ENCODE data around the gene CALML4. TPM values are rescaled to one million over a fixed set of nuclear protein-coding genes. Genes with fewer than 3 reads are reported as not detected.

CALML4 gene
- total RNA-seq, 3 donors from 2014 or later = 5.3 to 7.9 (median 6.0) TPM

- intact Hi-C loops (cut with DNase I; ENCODE audit: low total_unique reads) = no loop called here
- Histone ChIP-seq H3K4me3 (no peak overlapping the region), H3K27me3 (no peaks in the 10 kb centered on the region), H3K9me3 (no peaks in the 10 kb centered on the region), H3K36me3 (no peaks in the 10 kb centered on the region), H3K4me1 (peaks cover 0 to 2% of the 10 kb centered on the region in 2 donors), H3K27ac (no peak overlapping the region)
- no peak for DNase-seq (ENCODE audit: low spot score in 2 of 2)
- TF ChIP-seq, protein P1, sequence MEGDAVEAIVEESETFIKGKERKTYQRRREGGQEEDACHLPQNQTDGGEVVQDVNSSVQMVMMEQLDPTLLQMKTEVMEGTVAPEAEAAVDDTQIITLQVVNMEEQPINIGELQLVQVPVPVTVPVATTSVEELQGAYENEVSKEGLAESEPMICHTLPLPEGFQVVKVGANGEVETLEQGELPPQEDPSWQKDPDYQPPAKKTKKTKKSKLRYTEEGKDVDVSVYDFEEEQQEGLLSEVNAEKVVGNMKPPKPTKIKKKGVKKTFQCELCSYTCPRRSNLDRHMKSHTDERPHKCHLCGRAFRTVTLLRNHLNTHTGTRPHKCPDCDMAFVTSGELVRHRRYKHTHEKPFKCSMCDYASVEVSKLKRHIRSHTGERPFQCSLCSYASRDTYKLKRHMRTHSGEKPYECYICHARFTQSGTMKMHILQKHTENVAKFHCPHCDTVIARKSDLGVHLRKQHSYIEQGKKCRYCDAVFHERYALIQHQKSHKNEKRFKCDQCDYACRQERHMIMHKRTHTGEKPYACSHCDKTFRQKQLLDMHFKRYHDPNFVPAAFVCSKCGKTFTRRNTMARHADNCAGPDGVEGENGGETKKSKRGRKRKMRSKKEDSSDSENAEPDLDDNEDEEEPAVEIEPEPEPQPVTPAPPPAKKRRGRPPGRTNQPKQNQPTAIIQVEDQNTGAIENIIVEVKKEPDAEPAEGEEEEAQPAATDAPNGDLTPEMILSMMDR (IDR thresholded peaks at IDR 0.05) = no peak
- no peak for TF ChIP-seq POLR2A (IDR thresholded peaks at IDR 0.05)
- TF ChIP-seq POLR2AphosphoS5 (IDR thresholded peaks at IDR 0.05) = no peak
Measured at GRCh38 chr15:68199340-68199739, 5.8 kb downstream of the CALML4 start.

DNA sequence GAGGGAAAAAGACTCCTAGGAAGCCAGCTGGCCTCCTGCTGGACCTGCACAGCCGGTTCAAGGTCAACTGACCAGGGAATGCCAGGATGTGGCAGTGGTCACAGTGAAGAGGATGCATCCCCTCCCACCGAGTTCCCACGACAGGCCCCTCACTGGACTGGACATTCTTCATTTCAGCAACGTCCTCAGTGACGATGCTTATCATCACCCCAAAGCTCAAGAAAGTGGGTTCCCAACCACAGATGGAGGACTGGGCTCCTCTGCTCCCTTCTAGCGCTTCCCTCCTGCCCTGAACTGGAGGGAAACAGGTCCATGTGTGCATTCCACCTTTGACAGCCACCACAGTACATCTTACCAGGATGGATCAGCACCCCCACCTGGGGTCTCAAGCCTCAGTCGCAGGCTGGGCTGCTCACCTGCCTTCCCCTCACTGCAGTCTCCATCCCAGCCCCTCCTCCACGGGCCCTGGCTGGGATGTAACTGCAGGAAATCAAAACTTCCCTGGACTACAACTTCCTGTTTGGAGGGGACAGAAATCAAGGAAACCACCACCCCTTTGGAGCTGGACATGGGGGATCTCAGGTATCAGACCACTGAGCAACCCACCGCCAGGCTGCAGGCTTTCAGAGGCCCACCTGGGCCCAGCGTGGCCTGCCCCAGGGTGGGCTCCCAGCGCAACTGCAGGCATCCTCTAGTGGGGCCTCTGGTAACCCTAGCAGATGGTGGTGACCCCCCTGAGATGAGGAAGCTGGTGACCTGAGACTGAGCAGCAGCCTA lies 7.3 kb downstream of the CALML4 start:
- H3K4me3 ChIP-seq = no peak overlapping the region
- TF ChIP-seq POLR2A (IDR thresholded peaks at IDR 0.05) (no peak), POLR2AphosphoS5 (IDR thresholded peaks at IDR 0.05) (no peak)
- TF ChIP-seq, protein P1 (IDR thresholded peaks at IDR 0.05) = no peak
- no peaks in the 10 kb centered on the region for H3K9me3 ChIP-seq
- H3K4me1 ChIP-seq = no peaks in the 10 kb centered on the region
- H3K36me3 ChIP-seq = no peaks in the 10 kb centered on the region
- H3K27ac ChIP-seq = no peak overlapping the region
- no peak for DNase-seq (ENCODE audit: low spot score in 2 of 2)
- H3K27me3 ChIP-seq = no peaks in the 10 kb centered on the region
- intact Hi-C loops (cut with DNase I; ENCODE audit: low total_unique reads) = no loop called here

DNA sequence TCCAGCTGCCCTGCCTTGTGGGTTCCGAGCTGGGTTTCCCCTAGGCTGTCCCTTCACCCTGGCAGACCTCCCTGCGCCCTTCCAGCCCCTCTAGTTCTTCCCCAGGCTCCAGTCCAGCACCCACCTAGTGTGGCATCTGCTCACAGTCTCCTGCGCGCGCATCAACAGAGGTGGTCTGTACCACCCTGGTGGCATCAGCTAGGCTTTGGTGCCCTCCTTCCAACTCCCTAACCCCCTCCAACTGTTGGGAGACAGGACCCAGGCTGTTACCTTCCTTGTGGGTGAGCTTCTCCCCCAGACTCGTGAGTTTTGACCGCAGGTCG lies 8.0 kb downstream of the CALML4 start:
- Histone ChIP-seq H3K36me3 (no peaks in the 10 kb centered on the region), H3K27ac (no peak overlapping the region), H3K4me3 (no peak overlapping the region), H3K9me3 (no peaks in the 10 kb centered on the region), H3K4me1 (no peaks in the 10 kb centered on the region), H3K27me3 (no peaks in the 10 kb centered on the region)
- intact Hi-C loops (cut with DNase I; ENCODE audit: low total_unique reads) = no loop called here
- TF ChIP-seq POLR2AphosphoS5 (IDR thresholded peaks at IDR 0.05) (no peak), POLR2A (IDR thresholded peaks at IDR 0.05) (no peak)
- TF ChIP-seq, protein P1 (IDR thresholded peaks at IDR 0.05) = no peak
- no peak for DNase-seq (ENCODE audit: low spot score in 2 of 2)

- peak overlapping the region in 1 of 2 donors; percentile 15 for H3K27ac ChIP-seq
- no peak for TF ChIP-seq POLR2AphosphoS5 (IDR thresholded peaks at IDR 0.05)
- TF ChIP-seq, protein P1 (IDR thresholded peaks at IDR 0.05) = no peak
- TF ChIP-seq POLR2A (IDR thresholded peaks at IDR 0.05) = no peak
- H3K36me3 ChIP-seq = no peaks in the 10 kb centered on the region
- no peak for DNase-seq (ENCODE audit: low spot score in 2 of 2)
- no peaks in the 10 kb centered on the region for H3K4me1 ChIP-seq
- intact Hi-C loops (cut with DNase I; ENCODE audit: low total_unique reads) = no loop called here
- H3K27me3 ChIP-seq = no peaks in the 10 kb centered on the region
- H3K4me3 ChIP-seq = no peak overlapping the region
- no peaks in the 10 kb centered on the region for H3K9me3 ChIP-seq
Measured at GRCh38 chr15:68196445-68197169, 8.5 kb downstream of the CALML4 start.
